ENCODE measurements around the gene NME9.
"Not testable (repeated sequence)": the region's sequence is repeated elsewhere in the genome, so short reads cannot be mapped to it uniquely, and the experiment has no call there.

NME9 gene

GRCh38 chr3:138329127-138329983 lies at the start of gene NME9:
Gene NME9, minus strand, starts transcription at chr3:138329851. Its CDS starts 516 bp downstream, at chr3:138329335.
- DNase-seq: peak; percentile 92

GRCh38 chr3:138378990-138379389 lies 49.3 kb upstream of the NME9 start:
- DNase-seq: no peak

- DNase-seq: no peak
These were observed 48.7 kb upstream of the NME9 start for GRCh38 chr3:138378331-138378730.

- DNase-seq: no peak
These were observed 48.2 kb upstream of the NME9 start for GRCh38 chr3:138377804-138378203.

- DNase-seq: not testable (repeated sequence)
These were observed 47.6 kb upstream of the NME9 start for GRCh38 chr3:138377212-138377611.

GRCh38 chr3:138376663-138377062 lies 47.0 kb upstream of the NME9 start:
- no peak for DNase-seq

- DNase-seq: no peak
These were observed 45.8 kb upstream of the NME9 start for GRCh38 chr3:138375447-138375846.

- no peak for DNase-seq
These were observed 45.0 kb upstream of the NME9 start for GRCh38 chr3:138374573-138375134.

- DNase-seq: no peak
These were observed 44.1 kb upstream of the NME9 start for GRCh38 chr3:138373736-138374094.

- no peak for DNase-seq
These were observed 43.6 kb upstream of the NME9 start for GRCh38 chr3:138373087-138373735.

GRCh38 chr3:138371070-138371965 lies 41.7 kb upstream of the NME9 start:
- peak; percentile 50 for DNase-seq

- no peak for DNase-seq
These were observed 40.7 kb upstream of the NME9 start for GRCh38 chr3:138370321-138370720.

- no peak for DNase-seq
These were observed 39.7 kb upstream of the NME9 start for GRCh38 chr3:138369151-138369900.

- DNase-seq: no peak
These were observed 38.3 kb upstream of the NME9 start for GRCh38 chr3:138367911-138368310.

GRCh38 chr3:138367326-138367850 lies 37.7 kb upstream of the NME9 start:
- no peak for DNase-seq

GRCh38 chr3:138366006-138366759 lies 36.5 kb upstream of the NME9 start:
- no peak for DNase-seq

GRCh38 chr3:138365253-138365555 lies 35.6 kb upstream of the NME9 start:
- DNase-seq: no peak

GRCh38 chr3:138364356-138365252 lies 35.0 kb upstream of the NME9 start:
- no peak for DNase-seq

GRCh38 chr3:138363322-138363721 lies 33.7 kb upstream of the NME9 start:
- DNase-seq: no peak

GRCh38 chr3:138362538-138362937 lies 32.9 kb upstream of the NME9 start:
- DNase-seq: no peak
